AG09319 (cell line): ENCODE results near the gene AURKAIP1.
A peak's percentile ranks its signal among the peaks of the same experiment; 100 is the strongest.
"Not testable (repeated sequence)": the region's sequence is repeated elsewhere in the genome, so short reads cannot be mapped to it uniquely, and the experiment has no call there.

Experiments
- DNase-seq: peaks from one replicate; pipeline ENCODE4 v3.0.0-alpha.2; 2010; ENCODE audit warnings: low read depth; ENCODE audit errors: extremely low read depth
- TF ChIP-seq, protein P1 (sequence below): IDR thresholded peaks from 2 replicates; pipeline ENCODE4 v1.5.1; 2011; ENCODE audit warnings: low read depth, mild to moderate bottlenecking, inconsistent platforms, low read length, moderate library complexity

Gene AURKAIP1

DNA sequence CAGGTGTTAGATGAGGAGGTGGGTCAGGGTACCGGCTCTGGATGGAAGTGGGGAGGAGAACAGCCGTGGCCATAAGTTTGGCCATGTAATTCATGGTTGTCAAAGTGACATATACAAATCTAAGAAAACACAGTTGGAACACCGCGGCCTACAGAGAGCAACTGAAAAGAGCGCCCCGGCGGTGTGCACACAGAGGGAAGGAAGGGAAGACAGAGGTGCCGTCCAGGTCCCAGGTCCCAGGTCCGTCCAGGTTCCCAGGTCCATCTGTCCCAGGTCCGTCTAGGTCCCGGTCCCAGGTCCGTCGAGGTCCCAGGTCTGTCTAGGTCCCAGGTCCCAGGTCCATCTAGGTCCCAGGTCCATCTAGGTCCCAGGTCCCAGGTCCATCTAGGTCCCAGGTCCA, 36.6 kb upstream of the AURKAIP1 start:
- TF ChIP-seq, protein P1, sequence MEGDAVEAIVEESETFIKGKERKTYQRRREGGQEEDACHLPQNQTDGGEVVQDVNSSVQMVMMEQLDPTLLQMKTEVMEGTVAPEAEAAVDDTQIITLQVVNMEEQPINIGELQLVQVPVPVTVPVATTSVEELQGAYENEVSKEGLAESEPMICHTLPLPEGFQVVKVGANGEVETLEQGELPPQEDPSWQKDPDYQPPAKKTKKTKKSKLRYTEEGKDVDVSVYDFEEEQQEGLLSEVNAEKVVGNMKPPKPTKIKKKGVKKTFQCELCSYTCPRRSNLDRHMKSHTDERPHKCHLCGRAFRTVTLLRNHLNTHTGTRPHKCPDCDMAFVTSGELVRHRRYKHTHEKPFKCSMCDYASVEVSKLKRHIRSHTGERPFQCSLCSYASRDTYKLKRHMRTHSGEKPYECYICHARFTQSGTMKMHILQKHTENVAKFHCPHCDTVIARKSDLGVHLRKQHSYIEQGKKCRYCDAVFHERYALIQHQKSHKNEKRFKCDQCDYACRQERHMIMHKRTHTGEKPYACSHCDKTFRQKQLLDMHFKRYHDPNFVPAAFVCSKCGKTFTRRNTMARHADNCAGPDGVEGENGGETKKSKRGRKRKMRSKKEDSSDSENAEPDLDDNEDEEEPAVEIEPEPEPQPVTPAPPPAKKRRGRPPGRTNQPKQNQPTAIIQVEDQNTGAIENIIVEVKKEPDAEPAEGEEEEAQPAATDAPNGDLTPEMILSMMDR = no peak
- no peak for DNase-seq

DNA sequence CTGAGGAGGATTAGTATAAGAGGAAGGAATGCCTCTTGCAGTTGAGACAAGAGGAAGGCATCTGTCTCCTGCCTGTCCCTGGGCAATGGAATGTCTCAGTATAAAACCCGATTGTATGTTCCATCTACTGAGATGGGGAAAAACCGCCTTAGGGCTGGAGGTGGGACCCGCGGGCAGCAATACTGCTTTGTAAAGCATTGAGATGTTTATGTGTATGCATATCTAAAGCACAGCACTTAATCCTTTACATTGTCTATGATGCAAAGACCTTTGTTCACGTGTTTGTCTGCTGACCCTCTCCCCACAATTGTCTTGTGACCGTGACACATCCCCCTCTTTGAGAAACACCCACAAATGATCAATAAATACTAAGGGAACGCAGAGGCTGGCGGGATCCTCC, 35.2 kb upstream of the AURKAIP1 start:
- not testable (repeated sequence) for DNase-seq

DNA sequence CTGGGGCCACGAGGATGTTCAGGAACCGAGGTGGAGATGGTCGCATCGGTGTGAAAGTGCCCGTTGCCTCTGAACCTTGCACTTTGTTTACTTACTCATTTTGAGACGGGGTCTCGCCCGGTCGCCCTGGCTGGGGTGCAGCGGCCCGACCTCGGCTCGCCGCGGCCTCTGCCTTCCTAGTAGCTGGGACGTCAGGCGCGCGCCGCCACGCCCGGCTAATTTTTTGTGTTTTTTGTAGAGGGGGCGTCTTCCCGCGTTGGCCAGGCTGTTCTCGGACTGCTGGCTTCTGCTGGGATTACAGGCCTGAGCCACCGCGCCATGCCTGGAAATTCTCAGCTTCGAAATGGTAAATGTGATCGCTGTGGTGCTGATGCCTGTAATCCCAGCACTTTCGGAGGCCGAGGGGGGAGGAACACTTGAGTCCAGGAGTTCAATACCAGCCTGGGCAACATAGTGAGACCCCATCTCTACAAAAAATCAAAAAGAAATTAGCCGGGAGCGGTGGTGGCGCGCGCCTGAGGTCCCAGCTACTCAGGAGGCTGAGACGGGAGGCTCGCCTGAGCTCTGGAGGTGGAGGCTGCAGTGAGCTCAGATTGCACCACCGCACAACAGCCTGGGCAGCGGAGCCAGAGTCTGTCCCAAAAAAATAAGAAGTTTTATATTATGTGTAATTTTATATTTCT, 32.8 kb upstream of the AURKAIP1 start:
- TF ChIP-seq, protein P1 = no peak
- DNase-seq = no peak

DNA sequence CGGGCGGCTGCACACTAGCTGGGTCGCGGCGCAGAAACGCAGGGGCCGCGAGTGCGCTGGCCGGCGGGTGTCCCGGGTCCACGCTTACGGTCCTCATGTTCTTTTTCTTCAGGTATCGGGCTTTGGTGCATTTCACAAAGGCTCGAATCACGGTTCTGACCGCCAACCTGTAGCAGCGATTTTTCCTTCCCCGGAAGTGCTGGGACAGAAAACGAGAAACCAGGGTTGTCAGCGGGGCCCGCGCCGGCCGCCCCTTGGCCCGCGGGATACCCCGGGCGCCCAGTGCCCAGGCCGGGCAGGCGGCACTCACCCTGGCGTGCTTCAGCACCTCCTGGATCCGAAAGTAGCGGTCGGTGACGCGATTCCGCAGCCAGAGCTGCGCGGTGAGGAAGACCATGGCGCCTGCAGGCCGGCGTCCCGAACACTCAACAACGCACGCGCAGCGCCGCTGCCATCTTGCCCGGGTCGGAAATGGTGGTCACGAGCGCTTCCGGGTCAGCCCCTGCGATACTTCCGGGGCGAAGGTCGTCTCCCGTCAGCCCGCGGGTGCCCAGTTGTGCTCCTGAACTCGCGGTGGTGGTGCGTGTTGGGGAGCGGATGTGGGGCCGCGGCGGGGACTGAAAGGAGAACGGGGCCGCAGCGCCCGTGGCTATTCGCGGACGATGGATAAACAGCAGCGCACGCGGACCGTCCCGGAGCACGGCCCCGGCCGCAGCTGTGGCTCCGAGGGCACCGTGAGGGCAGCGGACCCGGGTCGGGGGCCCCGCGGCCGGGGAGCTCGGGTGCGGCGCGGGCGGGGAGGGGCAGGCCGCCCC, 32.0 kb upstream of the AURKAIP1 start, which contains the start of gene MRPL20:
MRPL20 (minus strand) TSS at position 473 of the 815 bp plus-strand sequence; CDS start at position 397, 76 bp downstream.
- TF ChIP-seq, protein P1 = no peak
- peak; percentile 58 for DNase-seq

DNA sequence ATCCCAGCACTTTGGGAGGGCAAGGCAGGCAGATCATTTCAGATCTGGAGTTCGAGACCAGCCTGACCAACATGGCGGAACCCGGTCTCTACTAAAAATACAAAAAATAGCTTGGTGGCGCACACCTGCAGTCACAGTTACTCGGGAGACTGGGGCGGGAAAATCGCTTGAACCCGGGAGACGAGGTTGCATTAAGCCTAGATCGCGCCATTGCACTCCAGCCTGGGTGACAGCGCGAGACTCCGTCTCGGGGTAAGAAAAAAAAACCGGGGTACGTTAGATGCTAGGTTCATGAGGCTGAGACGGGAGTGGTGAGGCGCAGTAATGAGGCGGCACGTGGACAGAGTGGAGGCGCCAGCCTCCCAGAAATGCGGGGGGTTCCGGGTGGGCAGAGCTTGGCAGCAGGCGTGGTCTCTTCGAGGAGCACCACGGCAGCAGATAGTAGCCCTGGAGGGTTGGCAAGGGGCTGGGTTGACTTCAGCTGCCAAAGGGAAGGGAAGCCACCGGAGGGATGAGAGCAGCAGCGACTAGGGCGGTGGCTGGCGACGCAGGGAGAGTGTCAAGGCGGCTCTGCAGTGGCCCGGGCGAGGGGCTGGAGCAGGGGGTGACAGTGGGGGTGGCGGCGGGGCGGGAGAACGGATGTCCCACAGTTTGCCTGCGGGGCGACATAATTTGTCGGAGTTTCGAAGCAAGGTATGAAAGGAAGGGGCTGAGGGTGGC, 31.3 kb upstream of the AURKAIP1 start:
- TF ChIP-seq, protein P1 = no peak
- no peak for DNase-seq

DNA sequence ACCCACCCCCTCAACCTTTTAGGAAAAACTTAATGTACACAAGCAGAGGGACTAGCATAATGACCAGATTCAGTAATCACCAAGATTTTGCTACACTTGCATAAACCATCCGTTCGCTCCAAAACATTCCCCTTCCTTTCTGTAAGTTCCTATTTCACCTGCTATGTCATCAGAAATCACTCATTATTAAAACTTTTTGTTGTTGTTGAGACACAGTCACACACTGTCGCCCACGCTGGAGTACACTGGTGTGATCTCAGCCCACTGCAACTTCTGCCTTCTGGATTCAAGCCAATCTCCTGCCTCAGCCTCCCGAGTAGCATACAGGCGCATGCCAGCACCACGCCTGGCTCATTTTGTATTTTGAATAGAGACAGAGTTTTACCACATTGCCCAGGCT, 28.6 kb upstream of the AURKAIP1 start:
- TF ChIP-seq, protein P1 = no peak
- no peak for DNase-seq

DNA sequence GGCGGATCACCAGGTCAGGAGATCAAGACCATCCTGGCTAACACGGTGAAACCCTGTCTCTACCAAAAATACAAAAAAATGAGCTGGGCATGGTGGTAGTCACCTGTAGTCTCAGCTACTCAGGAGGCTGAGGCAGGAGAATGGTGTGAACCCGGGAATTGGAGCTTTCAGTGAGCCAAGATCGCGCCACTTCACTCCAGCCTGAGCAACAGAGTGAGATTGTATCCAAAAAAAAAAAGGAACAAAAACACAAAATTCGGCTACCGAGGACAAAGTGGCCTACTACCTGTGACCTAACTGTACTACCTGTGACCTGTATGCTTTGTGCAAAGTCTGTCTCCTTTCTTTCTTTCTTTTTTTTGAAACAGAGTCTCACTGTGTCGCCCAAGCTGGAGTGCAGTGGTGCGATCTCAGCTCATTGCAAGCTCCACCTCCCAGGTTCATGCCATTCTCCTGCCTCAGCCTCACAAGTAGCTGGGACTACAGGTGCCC, 27.9 kb upstream of the AURKAIP1 start:
- DNase-seq = not testable (repeated sequence)
